DOHH2 (cell line): Measurements from ENCODE around the gene TPPP2.

ENCODE experiments used
- H3F3A ChIP-seq: fragments of 200-600 bp; sonication (generic), shearing (Covaris generic); 2 replicates; pipeline ENCODE4 v1.6.0; 2016; ENCODE audit warnings: antibody characterized with exemption, mild to moderate bottlenecking; ENCODE audit not compliant: control insufficient read depth, insufficient read depth
- H3K27ac ChIP-seq: fragments of 200-600 bp; sonication (generic); 2 replicates; pipeline ENCODE4 v1.5.1; 2014; ENCODE audit warnings: low read depth, mild to moderate bottlenecking, low read length, moderate library complexity
- H3K27me3 ChIP-seq: fragments of 200-600 bp; sonication (generic); 2 replicates; pipeline ENCODE4 v1.6.1; 2014; ENCODE audit warnings: mild to moderate bottlenecking, low read length, mixed read lengths; ENCODE audit not compliant: control insufficient read depth
- H3K36me3 ChIP-seq: fragments of 200-600 bp; sonication (generic); 2 replicates; pipeline ENCODE4 v1.6.1; 2014; ENCODE audit warnings: mild to moderate bottlenecking, low read length, moderate library complexity, mixed read lengths; ENCODE audit not compliant: control insufficient read depth
- H3K4me1 ChIP-seq: fragments of 200-600 bp; sonication (generic); 2 replicates; pipeline ENCODE4 v1.6.1; 2014; ENCODE audit warnings: mild to moderate bottlenecking, low read length, mixed read lengths; ENCODE audit not compliant: control insufficient read depth
- H3K4me2 ChIP-seq: fragments of 200-600 bp; sonication (generic); 2 replicates; pipeline ENCODE4 v1.6.0; 2014; ENCODE audit warnings: mild to moderate bottlenecking, low read length, moderate library complexity
- H3K4me3 ChIP-seq: fragments of 200-600 bp; sonication (generic); 2 replicates; pipeline ENCODE4 v1.5.1; 2014; ENCODE audit warnings: mild to moderate bottlenecking, low read length, mixed read lengths
- H3K79me2 ChIP-seq: fragments of 200-600 bp; sonication (generic); 2 replicates; pipeline ENCODE4 v1.6.1; 2014; ENCODE audit warnings: mild to moderate bottlenecking, low read length, mixed read lengths; ENCODE audit not compliant: control insufficient read depth
- H3K9me2 ChIP-seq: fragments of 200-600 bp; sonication (generic); replicated peaks from 2 replicates; pipeline ENCODE4 v1.6.1; 2014; ENCODE audit warnings: mild to moderate bottlenecking, low read length, mixed read lengths; ENCODE audit not compliant: control insufficient read depth
- H3K9me3 ChIP-seq: fragments of 200-600 bp; sonication (generic); 2 replicates; pipeline ENCODE4 v1.6.1; 2014; ENCODE audit warnings: antibody characterized with exemption, low read length, mixed read lengths; ENCODE audit not compliant: control insufficient read depth, insufficient read depth
- H4K20me1 ChIP-seq: fragments of 200-600 bp; sonication (generic); 2 replicates; pipeline ENCODE4 v1.6.0; 2014; ENCODE audit warnings: low read depth, mild to moderate bottlenecking, antibody characterized with exemption, low read length, moderate library complexity; ENCODE audit not compliant: control insufficient read depth, insufficient read depth
- EZH2phosphoT487 ChIP-seq: fragments of 200-600 bp; sonication (generic); IDR thresholded peaks from 2 replicates; pipeline ENCODE4 v1.6.1; 2017; ENCODE audit warnings: borderline replicate concordance, mild to moderate bottlenecking, antibody characterized with exemption, low read length, moderate library complexity, mixed read lengths
- TF ChIP-seq, protein P1 (sequence below): fragments of 200-600 bp; sonication (generic); IDR thresholded peaks from one replicate; pipeline ENCODE4 v1.5.1; 2014; ENCODE audit warnings: antibody characterized with exemption, mild to moderate bottlenecking, low read depth, low read length; ENCODE audit not compliant: poor library complexity, severe bottlenecking

Gene TPPP2

DNA sequence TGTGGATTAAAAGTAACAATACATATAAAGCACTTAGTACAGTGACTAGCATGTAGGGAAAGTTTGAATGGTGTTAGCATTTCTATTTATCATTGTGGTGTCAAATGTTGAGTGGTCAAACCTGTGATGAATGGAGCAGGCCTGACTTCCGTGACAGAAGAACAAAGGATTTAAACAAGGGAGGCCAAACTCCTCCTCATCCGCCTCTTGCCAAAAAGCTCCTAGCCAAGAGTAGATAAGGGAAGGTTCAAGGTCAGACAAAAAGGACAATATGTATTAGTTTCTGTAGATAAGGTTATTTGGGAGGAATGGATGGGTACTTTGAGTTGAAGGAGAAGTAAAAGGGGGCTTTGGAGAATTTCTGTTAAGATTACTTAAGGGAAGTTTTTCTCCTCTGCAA is 18.6 kb downstream of the TPPP2 start:
- Histone ChIP-seq H3K9me2 (no peaks in the 10 kb centered on the region), H3K79me2 (no peaks in the 10 kb centered on the region), H3K36me3 (no peaks in the 10 kb centered on the region), H3K9me3 (no peaks in the 10 kb centered on the region), H4K20me1 (no peaks in the 10 kb centered on the region), H3K4me2 (no peak overlapping the region), H3K4me1 (no peaks in the 10 kb centered on the region), H3K27me3 (peaks cover 54% of the 10 kb centered on the region), H3K27ac (no peak overlapping the region), H3F3A (no peaks in the 10 kb centered on the region), H3K4me3 (no peak overlapping the region)
- no peak for TF ChIP-seq EZH2phosphoT487
- TF ChIP-seq, protein P1, sequence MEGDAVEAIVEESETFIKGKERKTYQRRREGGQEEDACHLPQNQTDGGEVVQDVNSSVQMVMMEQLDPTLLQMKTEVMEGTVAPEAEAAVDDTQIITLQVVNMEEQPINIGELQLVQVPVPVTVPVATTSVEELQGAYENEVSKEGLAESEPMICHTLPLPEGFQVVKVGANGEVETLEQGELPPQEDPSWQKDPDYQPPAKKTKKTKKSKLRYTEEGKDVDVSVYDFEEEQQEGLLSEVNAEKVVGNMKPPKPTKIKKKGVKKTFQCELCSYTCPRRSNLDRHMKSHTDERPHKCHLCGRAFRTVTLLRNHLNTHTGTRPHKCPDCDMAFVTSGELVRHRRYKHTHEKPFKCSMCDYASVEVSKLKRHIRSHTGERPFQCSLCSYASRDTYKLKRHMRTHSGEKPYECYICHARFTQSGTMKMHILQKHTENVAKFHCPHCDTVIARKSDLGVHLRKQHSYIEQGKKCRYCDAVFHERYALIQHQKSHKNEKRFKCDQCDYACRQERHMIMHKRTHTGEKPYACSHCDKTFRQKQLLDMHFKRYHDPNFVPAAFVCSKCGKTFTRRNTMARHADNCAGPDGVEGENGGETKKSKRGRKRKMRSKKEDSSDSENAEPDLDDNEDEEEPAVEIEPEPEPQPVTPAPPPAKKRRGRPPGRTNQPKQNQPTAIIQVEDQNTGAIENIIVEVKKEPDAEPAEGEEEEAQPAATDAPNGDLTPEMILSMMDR = no peak

DNA sequence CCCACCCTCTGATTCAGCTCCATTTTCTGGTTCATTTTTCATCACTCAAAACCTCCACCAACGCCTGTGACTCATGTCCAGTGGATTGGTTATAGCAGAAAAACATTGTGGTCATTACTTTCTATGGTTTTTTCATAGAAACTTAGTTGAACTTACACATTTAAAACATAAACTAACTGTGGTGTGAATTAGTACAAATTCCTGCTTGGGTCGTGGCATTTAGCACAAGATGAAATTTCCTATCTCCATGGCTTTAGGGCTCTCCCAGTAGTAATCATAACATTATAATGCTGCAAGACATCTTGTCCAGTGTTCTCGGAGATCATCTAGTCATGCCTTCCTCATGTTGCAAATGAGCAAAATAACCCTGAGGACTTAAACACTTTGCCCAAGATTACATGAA is 19.3 kb downstream of the TPPP2 start:
- Histone ChIP-seq H3K4me2 (no peak overlapping the region), H3K9me2 (no peaks in the 10 kb centered on the region), H3K4me3 (no peak overlapping the region), H4K20me1 (no peaks in the 10 kb centered on the region), H3F3A (no peaks in the 10 kb centered on the region), H3K4me1 (no peaks in the 10 kb centered on the region), H3K27ac (no peak overlapping the region), H3K79me2 (no peaks in the 10 kb centered on the region), H3K27me3 (peaks cover 49% of the 10 kb centered on the region), H3K36me3 (no peaks in the 10 kb centered on the region), H3K9me3 (no peaks in the 10 kb centered on the region)
- TF ChIP-seq, protein P1 = no peak
- no peak for TF ChIP-seq EZH2phosphoT487

DNA sequence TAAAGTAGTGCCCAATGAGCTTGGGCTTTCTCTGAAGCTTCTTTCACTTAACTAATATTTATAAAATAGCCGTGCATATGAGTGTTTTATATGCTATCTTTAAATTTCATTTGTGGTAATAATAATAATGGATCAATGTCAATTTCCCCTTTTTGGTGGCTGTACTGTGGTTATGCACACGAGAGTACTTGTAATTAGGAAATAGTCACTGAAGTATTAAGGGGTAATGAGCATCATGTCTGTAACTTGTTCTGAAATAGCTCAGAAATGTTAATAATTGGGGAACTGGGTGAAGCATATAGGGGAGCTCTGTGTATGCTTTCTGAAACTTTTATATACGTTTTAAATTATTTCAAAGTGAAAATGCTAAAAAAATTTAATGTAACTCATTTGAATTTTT is 20.6 kb downstream of the TPPP2 start:
- Histone ChIP-seq H3K4me1 (no peaks in the 10 kb centered on the region), H3F3A (no peaks in the 10 kb centered on the region), H3K27me3 (peaks cover 38% of the 10 kb centered on the region), H3K9me3 (no peaks in the 10 kb centered on the region), H3K4me2 (no peak overlapping the region), H3K36me3 (no peaks in the 10 kb centered on the region), H3K9me2 (no peaks in the 10 kb centered on the region), H3K79me2 (no peaks in the 10 kb centered on the region), H3K4me3 (no peak overlapping the region), H4K20me1 (no peaks in the 10 kb centered on the region), H3K27ac (no peak overlapping the region)
- TF ChIP-seq EZH2phosphoT487 = no peak
- TF ChIP-seq, protein P1 = no peak
